ENCODE measurements around the gene AUP1. TPM values are rescaled to one million over a fixed set of nuclear protein-coding genes. Genes with fewer than 3 reads are reported as not detected.

The AUP1 gene
- total RNA-seq, 1 experiment from 2014 or later = 145 TPM

GRCh38 chr2:74524005-74524404 lies 5.5 kb downstream of the AUP1 start:
- CTCF ChIA-PET = no interaction called here
- peaks cover 38% of the 10 kb centered on the region for H3K27me3 Mint-ChIP-seq (ENCODE audit: unreplicated experiment)
- no peak overlapping the region for H3K4me3 Mint-ChIP-seq (ENCODE audit: low read depth, unreplicated experiment)
- H3K4me1 Mint-ChIP-seq (ENCODE audit: low read depth, unreplicated experiment) = peaks cover 11% of the 10 kb centered on the region
- H3K9me3 Mint-ChIP-seq (ENCODE audit: low read depth, unreplicated experiment) = no peaks in the 10 kb centered on the region
- no peak for DNase-seq
- intact Hi-C loops (cut with micrococcal nuclease; ENCODE audit: unreplicated experiment) = no loop called here
- peaks cover 30% of the 10 kb centered on the region for H3K36me3 Mint-ChIP-seq (ENCODE audit: insufficient read depth, unreplicated experiment)
- no peak overlapping the region for H3K27ac Mint-ChIP-seq (ENCODE audit: unreplicated experiment)
- no TSS peak for BruUV-seq (replicated peaks)
- TF ChIP-seq CTCF (IDR thresholded peaks at IDR 0.05; ENCODE audit: unreplicated experiment) = no peak

GRCh38 chr2:74522516-74522915 lies 7.0 kb downstream of the AUP1 start:
- DNase-seq = no peak
- Mint-ChIP-seq H3K4me3 (ENCODE audit: low read depth, unreplicated experiment) (no peak overlapping the region), H3K27ac (ENCODE audit: unreplicated experiment) (no peak overlapping the region), H3K4me1 (ENCODE audit: low read depth, unreplicated experiment) (no peaks in the 10 kb centered on the region), H3K27me3 (ENCODE audit: unreplicated experiment) (peaks cover 53% of the 10 kb centered on the region), H3K36me3 (ENCODE audit: insufficient read depth, unreplicated experiment) (peaks cover 19% of the 10 kb centered on the region), H3K9me3 (ENCODE audit: low read depth, unreplicated experiment) (no peaks in the 10 kb centered on the region)
- CTCF ChIA-PET = no interaction called here
- no TSS peak for BruUV-seq (replicated peaks)
- intact Hi-C loops (cut with micrococcal nuclease; ENCODE audit: unreplicated experiment) = no loop called here
- TF ChIP-seq CTCF (IDR thresholded peaks at IDR 0.05; ENCODE audit: unreplicated experiment) = no peak

GRCh38 chr2:74516650-74517049 lies 12.9 kb downstream of the AUP1 start:
- peaks cover 92% of the 10 kb centered on the region for H3K27me3 Mint-ChIP-seq (ENCODE audit: unreplicated experiment)
- H3K27ac Mint-ChIP-seq (ENCODE audit: unreplicated experiment) = no peak overlapping the region
- no TSS peak for BruUV-seq (replicated peaks)
- no peaks in the 10 kb centered on the region for H3K4me1 Mint-ChIP-seq (ENCODE audit: low read depth, unreplicated experiment)
- intact Hi-C loops (cut with micrococcal nuclease; ENCODE audit: unreplicated experiment) = no loop called here
- CTCF ChIA-PET = no interaction called here
- H3K9me3 Mint-ChIP-seq (ENCODE audit: low read depth, unreplicated experiment) = no peaks in the 10 kb centered on the region
- no peak for TF ChIP-seq CTCF (IDR thresholded peaks at IDR 0.05; ENCODE audit: unreplicated experiment)
- peaks cover 8% of the 10 kb centered on the region for H3K36me3 Mint-ChIP-seq (ENCODE audit: insufficient read depth, unreplicated experiment)
- no peak overlapping the region for H3K4me3 Mint-ChIP-seq (ENCODE audit: low read depth, unreplicated experiment)
- no peak for DNase-seq

- CTCF ChIA-PET = no interaction called here
- Mint-ChIP-seq H3K36me3 (ENCODE audit: insufficient read depth, unreplicated experiment) (peaks cover 8% of the 10 kb centered on the region), H3K27me3 (ENCODE audit: unreplicated experiment) (peaks cover 92% of the 10 kb centered on the region), H3K4me1 (ENCODE audit: low read depth, unreplicated experiment) (no peaks in the 10 kb centered on the region), H3K4me3 (ENCODE audit: low read depth, unreplicated experiment) (no peak overlapping the region), H3K9me3 (ENCODE audit: low read depth, unreplicated experiment) (no peaks in the 10 kb centered on the region), H3K27ac (ENCODE audit: unreplicated experiment) (no peak overlapping the region)
- no peak for TF ChIP-seq CTCF (IDR thresholded peaks at IDR 0.05; ENCODE audit: unreplicated experiment)
- intact Hi-C loops (cut with micrococcal nuclease; ENCODE audit: unreplicated experiment) = no loop called here
- no TSS peak for BruUV-seq (replicated peaks)
- no peak for DNase-seq
These were observed 13.4 kb downstream of the AUP1 start for GRCh38 chr2:74515981-74516633.
